Vagina (tissue), 2 donors: Measurements from ENCODE around the gene SQSTM1.

Experiments
- CTCF ChIP-seq, 3 experiments: fragments of 450-650 bp in 2 of 3; fragments of 200-600 bp in 1 of 3; sonication (generic) in 1 of 3; IDR thresholded peaks; one replicate each; pipeline ENCODE4 v1.5.1; 2017 to 2019; ENCODE audit warnings: antibody characterized with exemption in 3 of 3, mild to moderate bottlenecking in 2 of 3, moderate library complexity in 2 of 3
- POLR2AphosphoS5 ChIP-seq, 2 donors: sonication (generic); formaldehyde crosslinking; IDR thresholded peaks; one replicate each; pipeline ENCODE4 v1.9.0; 2017; ENCODE audit warnings: antibody characterized with exemption in 2 of 2, mild to moderate bottlenecking in 2 of 2, low read depth in 1 of 2; ENCODE audit not compliant: insufficient read depth in 1 of 2

- TF ChIP-seq CTCF (IDR thresholded peaks at IDR 0.05) (no peak), POLR2AphosphoS5 (IDR thresholded peaks at IDR 0.05; ENCODE audit: insufficient read depth in 1 of 2, low read depth in 1 of 2) (no peak)
Measured at GRCh38 chr5:179786861-179787260, 33.8 kb upstream of the SQSTM1 start.
